Kidney epithelial cell (primary cell): ENCODE data around the gene SETD4. TPM values are rescaled to one million over a fixed set of nuclear protein-coding genes. Genes with fewer than 3 reads are reported as not detected.

Experiments used
- DNase-seq: peaks from one replicate; pipeline ENCODE4 v3.0.0-alpha.2; 2010; ENCODE audit warnings: low read depth
- H3K27me3 ChIP-seq: 2 replicates; pipeline ENCODE4 v1.6.0; 2011; ENCODE audit warnings: low read length; ENCODE audit not compliant: control insufficient read depth, insufficient read depth
- H3K36me3 ChIP-seq: 2 replicates; pipeline ENCODE4 v1.5.1; 2011; ENCODE audit warnings: low read length; ENCODE audit not compliant: control insufficient read depth, insufficient read depth
- H3K4me3 ChIP-seq: 2 replicates; pipeline ENCODE4 v1.5.1; 2011; ENCODE audit warnings: low read depth, mild to moderate bottlenecking, control low read depth, low read length
- CTCF ChIP-seq: IDR thresholded peaks from 2 replicates; pipeline ENCODE4 v1.5.1; 2011; ENCODE audit warnings: mild to moderate bottlenecking, moderate library complexity, low read length, control low read depth, inconsistent platforms; ENCODE audit not compliant: insufficient read depth, poor library complexity, severe bottlenecking
- total RNA-seq: library from RNA; depleted of rRNA; stranded (reverse); fragments of >200 nt; gene quantifications from 2 replicates; pipeline ENCODE4 v1.2.3, GENCODE V29; 2015

Gene SETD4
- total RNA-seq, 1 donor from 2014 or later: 17.9 TPM

- H3K36me3 ChIP-seq: no peaks in the 10 kb centered on the region
- peaks cover 2% of the 10 kb centered on the region for H3K27me3 ChIP-seq
- H3K4me3 ChIP-seq: no peak overlapping the region
- DNase-seq: no peak
- TF ChIP-seq CTCF: no peak
Observed at GRCh38 chr21:35989138-35989735, 71.1 kb downstream of the SETD4 start.

- TF ChIP-seq CTCF: no peak
- Histone ChIP-seq H3K36me3 (no peaks in the 10 kb centered on the region), H3K27me3 (peaks cover 2% of the 10 kb centered on the region), H3K4me3 (no peak overlapping the region)
- DNase-seq: no peak
Observed at GRCh38 chr21:35988416-35989137, 71.7 kb downstream of the SETD4 start.

- no peak for TF ChIP-seq CTCF
- Histone ChIP-seq H3K36me3 (no peaks in the 10 kb centered on the region), H3K4me3 (no peak overlapping the region), H3K27me3 (peaks cover 2% of the 10 kb centered on the region)
- no peak for DNase-seq
Observed at GRCh38 chr21:35987475-35987874, 72.9 kb downstream of the SETD4 start.

- DNase-seq: peak; percentile 9
- Histone ChIP-seq H3K27me3 (peaks cover 2% of the 10 kb centered on the region), H3K36me3 (no peaks in the 10 kb centered on the region), H3K4me3 (no peak overlapping the region)
- no peak for TF ChIP-seq CTCF
Observed at GRCh38 chr21:35984654-35985361, 75.5 kb downstream of the SETD4 start.

Other genes starting within 250 kb of the SETD4 start
- gene CBR1, start 9.5 kb upstream of the SETD4 start, total RNA-seq: 81.0 and 120 TPM in 2 replicates
- 0.21 and 0.41 TPM in 2 replicates for gene CBR3, start 74.6 kb upstream of the SETD4 start, total RNA-seq
- gene DOP1B, start 96.3 kb upstream of the SETD4 start, total RNA-seq: 31.5 and 37.0 TPM in 2 replicates